ENCODE measurements around the gene BPIFA3. TPM values are rescaled to one million over a fixed set of nuclear protein-coding genes. Genes with fewer than 3 reads are reported as not detected.

The BPIFA3 gene
- not detected for total RNA-seq

- H3K27ac ChIP-seq = no peak within 1 kb of the TSS
- no peaks in the 10 kb centered on the region for H3K36me3 ChIP-seq
- TF ChIP-seq, protein P1, sequence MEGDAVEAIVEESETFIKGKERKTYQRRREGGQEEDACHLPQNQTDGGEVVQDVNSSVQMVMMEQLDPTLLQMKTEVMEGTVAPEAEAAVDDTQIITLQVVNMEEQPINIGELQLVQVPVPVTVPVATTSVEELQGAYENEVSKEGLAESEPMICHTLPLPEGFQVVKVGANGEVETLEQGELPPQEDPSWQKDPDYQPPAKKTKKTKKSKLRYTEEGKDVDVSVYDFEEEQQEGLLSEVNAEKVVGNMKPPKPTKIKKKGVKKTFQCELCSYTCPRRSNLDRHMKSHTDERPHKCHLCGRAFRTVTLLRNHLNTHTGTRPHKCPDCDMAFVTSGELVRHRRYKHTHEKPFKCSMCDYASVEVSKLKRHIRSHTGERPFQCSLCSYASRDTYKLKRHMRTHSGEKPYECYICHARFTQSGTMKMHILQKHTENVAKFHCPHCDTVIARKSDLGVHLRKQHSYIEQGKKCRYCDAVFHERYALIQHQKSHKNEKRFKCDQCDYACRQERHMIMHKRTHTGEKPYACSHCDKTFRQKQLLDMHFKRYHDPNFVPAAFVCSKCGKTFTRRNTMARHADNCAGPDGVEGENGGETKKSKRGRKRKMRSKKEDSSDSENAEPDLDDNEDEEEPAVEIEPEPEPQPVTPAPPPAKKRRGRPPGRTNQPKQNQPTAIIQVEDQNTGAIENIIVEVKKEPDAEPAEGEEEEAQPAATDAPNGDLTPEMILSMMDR (IDR thresholded peaks at IDR 0.05) = no peak
- intact Hi-C loops (cut with DNase I) = no loop called here
- no peaks in the 10 kb centered on the region for H3K4me1 ChIP-seq
- H3K27me3 ChIP-seq = no peaks in the 10 kb centered on the region
- H3K4me3 ChIP-seq = no peak within 1 kb of the TSS
- no peaks in the 10 kb centered on the region for H3K9me3 ChIP-seq
- DNase-seq (ENCODE audit: low spot score in 2 of 2) = no peak
Measured at GRCh38 chr20:33217052-33217451, at the start of gene BPIFA3. TSS of gene BPIFA3 (plus strand) at chr20:33217352. CDS start at chr20:33217537, 185 bp downstream.

GRCh38 chr20:33167859-33168258 lies 49.3 kb upstream of the BPIFA3 start, which contains the start of gene BPIFA2:
TSS of gene BPIFA2 (plus strand) at chr20:33168159. CDS start at chr20:33169146, 987 bp downstream.
- Histone ChIP-seq H3K4me3 (no peak within 1 kb of the TSS), H3K27me3 (no peaks in the 10 kb centered on the region), H3K27ac (no peak within 1 kb of the TSS), H3K9me3 (peaks cover 0 to 8% of the 10 kb centered on the region in 2 donors), H3K36me3 (no peaks in the 10 kb centered on the region), H3K4me1 (no peaks in the 10 kb centered on the region)
- no peak for DNase-seq (ENCODE audit: low spot score in 2 of 2)
- TF ChIP-seq, protein P1 (IDR thresholded peaks at IDR 0.05) = no peak
- intact Hi-C loops (cut with DNase I) = no loop called here

DNA sequence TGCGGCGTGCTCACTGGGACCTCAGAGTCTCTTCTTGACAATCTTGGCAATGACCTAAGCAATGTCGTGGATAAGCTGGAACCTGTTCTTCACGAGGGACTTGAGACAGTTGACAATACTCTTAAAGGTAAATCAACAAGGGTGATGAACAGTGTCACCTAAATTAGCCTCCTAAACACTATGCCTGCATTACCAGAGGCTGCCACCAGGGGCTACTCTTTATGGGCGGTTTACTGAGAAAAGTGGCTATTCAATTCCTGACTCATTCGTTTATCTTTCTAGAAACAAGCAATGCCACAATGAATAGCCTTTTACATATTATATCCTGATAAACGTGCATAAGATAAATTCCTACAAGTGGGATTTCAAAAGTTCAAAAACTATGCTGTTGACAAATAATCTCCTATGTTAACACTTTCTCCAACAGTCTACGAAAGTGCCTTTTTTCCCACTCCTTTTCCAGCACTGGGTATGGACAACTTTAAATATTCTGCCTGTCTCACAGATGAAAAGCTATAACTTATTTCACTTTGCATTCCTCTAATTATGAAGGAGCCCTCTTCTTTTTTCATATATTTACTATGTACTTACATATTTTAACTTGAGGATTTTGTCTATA lies 47.9 kb upstream of the BPIFA3 start:
- no peaks in the 10 kb centered on the region for H3K27me3 ChIP-seq
- H3K4me3 ChIP-seq = no peak overlapping the region
- H3K4me1 ChIP-seq = no peaks in the 10 kb centered on the region
- H3K36me3 ChIP-seq = no peaks in the 10 kb centered on the region
- TF ChIP-seq, protein P1 (IDR thresholded peaks at IDR 0.05) = peak in 1 of 3 experiments; percentile 20
- H3K9me3 ChIP-seq = peaks cover 0 to 8% of the 10 kb centered on the region in 2 donors
- no peak overlapping the region for H3K27ac ChIP-seq
- intact Hi-C loops (cut with DNase I) = no loop called here
- DNase-seq (ENCODE audit: low spot score in 2 of 2) = no peak

- TF ChIP-seq, protein P1 (IDR thresholded peaks at IDR 0.05) = no peak
- no peak for DNase-seq (ENCODE audit: low spot score in 2 of 2)
Measured at GRCh38 chr20:33172781-33173180, 44.4 kb upstream of the BPIFA3 start.

DNA sequence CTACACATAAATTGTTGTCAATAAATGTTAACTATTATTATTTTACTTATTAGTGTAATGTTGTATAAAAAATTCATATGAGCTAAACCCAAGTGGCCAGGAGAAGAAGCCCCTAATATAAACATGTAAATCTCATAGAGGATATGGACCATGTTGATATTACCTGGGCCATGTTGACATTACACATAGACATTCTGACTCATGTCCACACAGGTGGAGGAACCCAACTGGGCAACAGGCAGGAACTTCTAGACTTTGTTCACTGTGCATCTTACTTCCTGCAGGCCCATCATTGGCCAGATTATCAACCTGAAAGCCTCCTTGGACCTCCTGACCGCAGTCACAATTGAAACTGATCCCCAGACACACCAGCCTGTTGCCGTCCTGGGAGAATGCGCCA lies 42.0 kb upstream of the BPIFA3 start:
- H3K27ac ChIP-seq = no peak overlapping the region
- no peaks in the 10 kb centered on the region for H3K9me3 ChIP-seq
- H3K4me1 ChIP-seq = no peaks in the 10 kb centered on the region
- intact Hi-C loops (cut with DNase I) = no loop called here
- no peaks in the 10 kb centered on the region for H3K27me3 ChIP-seq
- no peak for DNase-seq (ENCODE audit: low spot score in 2 of 2)
- H3K4me3 ChIP-seq = no peak overlapping the region
- H3K36me3 ChIP-seq = no peaks in the 10 kb centered on the region
- TF ChIP-seq, protein P1 (IDR thresholded peaks at IDR 0.05) = no peak

More at GRCh38 chr20:33172781-33173180, 44.4 kb upstream of the BPIFA3 start:
- H3K9me3 ChIP-seq = peaks cover 0 to 8% of the 10 kb centered on the region in 2 donors
- H3K4me3 ChIP-seq = no peak overlapping the region
- intact Hi-C loops (cut with DNase I) = no loop called here
- no peaks in the 10 kb centered on the region for H3K36me3 ChIP-seq
- no peaks in the 10 kb centered on the region for H3K4me1 ChIP-seq
- H3K27me3 ChIP-seq = no peaks in the 10 kb centered on the region
- no peak overlapping the region for H3K27ac ChIP-seq

Data from ascending aorta (tissue), 2 donors.